ENCODE measurements around the gene PI4KA.

- TF ChIP-seq MYC (IDR thresholded peaks at IDR 0.05; ENCODE audit: low read depth, low read length): no peak
- TF ChIP-seq POLR2A (IDR thresholded peaks at IDR 0.05; ENCODE audit: extremely low read depth, insufficient read length): no peak
- TF ChIP-seq, protein P1, sequence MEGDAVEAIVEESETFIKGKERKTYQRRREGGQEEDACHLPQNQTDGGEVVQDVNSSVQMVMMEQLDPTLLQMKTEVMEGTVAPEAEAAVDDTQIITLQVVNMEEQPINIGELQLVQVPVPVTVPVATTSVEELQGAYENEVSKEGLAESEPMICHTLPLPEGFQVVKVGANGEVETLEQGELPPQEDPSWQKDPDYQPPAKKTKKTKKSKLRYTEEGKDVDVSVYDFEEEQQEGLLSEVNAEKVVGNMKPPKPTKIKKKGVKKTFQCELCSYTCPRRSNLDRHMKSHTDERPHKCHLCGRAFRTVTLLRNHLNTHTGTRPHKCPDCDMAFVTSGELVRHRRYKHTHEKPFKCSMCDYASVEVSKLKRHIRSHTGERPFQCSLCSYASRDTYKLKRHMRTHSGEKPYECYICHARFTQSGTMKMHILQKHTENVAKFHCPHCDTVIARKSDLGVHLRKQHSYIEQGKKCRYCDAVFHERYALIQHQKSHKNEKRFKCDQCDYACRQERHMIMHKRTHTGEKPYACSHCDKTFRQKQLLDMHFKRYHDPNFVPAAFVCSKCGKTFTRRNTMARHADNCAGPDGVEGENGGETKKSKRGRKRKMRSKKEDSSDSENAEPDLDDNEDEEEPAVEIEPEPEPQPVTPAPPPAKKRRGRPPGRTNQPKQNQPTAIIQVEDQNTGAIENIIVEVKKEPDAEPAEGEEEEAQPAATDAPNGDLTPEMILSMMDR (IDR thresholded peaks at IDR 0.05; ENCODE audit: low read depth, low read length): no peak
Measured at GRCh38 chr22:20750461-20751184, 108.0 kb downstream of the PI4KA start.

All from NB4 (cell line).